ENCODE results near the gene FYN. TPM values are rescaled to one million over a fixed set of nuclear protein-coding genes. Genes with fewer than 3 reads are reported as not detected.

Gene FYN
- total and polyA plus RNA-seq, 9 of the 15 experiments (the other 6 are each of a cell fraction or from before 2014, with no cell fraction given) = 2.9 to 22.1 (median 11.4) TPM

- intact Hi-C loops (cut with micrococcal nuclease) (no loop called here), in situ Hi-C loops (cut with MboI) (no loop called here)
- Histone ChIP-seq H3K36me3 (ENCODE audit: control insufficient read depth, insufficient read depth, low read length) (no peaks in the 10 kb centered on the region; the same call in 2 of the 3 replicates), H3K27me3 (ENCODE audit: control insufficient read depth in 2 of 2, insufficient read depth in 2 of 2, low read length in 2 of 2) (peaks cover 3 to 5% of the 10 kb centered on the region in 2 experiments; a peak in 4 of 5 replicates), H3K27ac (ENCODE audit: extremely low read depth, low read depth, low read length) (no peak overlapping the region), H3K9ac (ENCODE audit: insufficient read depth in 1 of 2, low read depth in 2 of 2, low read length in 2 of 2) (no peak overlapping the region), H3K4me1 (replicated peaks in 1 of 2; ENCODE audit: control insufficient read depth in 2 of 2, insufficient read depth in 2 of 2, low read length in 2 of 2) (no peaks in the 10 kb centered on the region), H2AFZ (ENCODE audit: low read depth, low read length) (no peak overlapping the region), H4K20me1 (replicated peaks; ENCODE audit: control insufficient read depth, insufficient read depth, low read length) (no peaks in the 10 kb centered on the region; the same call in 1 of the 2 replicates), H3K4me2 (ENCODE audit: insufficient read depth, low read length) (no peak overlapping the region), H3K9me1 (ENCODE audit: control insufficient read depth, insufficient read depth, low read length) (no peaks in the 10 kb centered on the region), H3K79me2 (ENCODE audit: control insufficient read depth, insufficient read depth, low read length) (no peaks in the 10 kb centered on the region), H3K4me3 (no peak overlapping the region), H3K9me3 (replicated peaks; ENCODE audit: control insufficient read depth, insufficient read depth, low read depth, low read length) (no peaks in the 10 kb centered on the region)
- TF ChIP-seq SAP30 (IDR thresholded peaks at IDR 0.05; ENCODE audit: borderline replicate concordance, insufficient read depth, low read depth, low read length, poor library complexity, severe bottlenecking) = no peak
- ChIA-PET CTCF (ENCODE audit: low intra/inter-chr PET ratio) (no interaction called here), POLR2A (no interaction called here)
- 15% methylated on average over 6 of the region's 6 CpGs for WGBS (ENCODE audit: insufficient coverage, low coverage, missing lambda C conversion rate)
- DNase-seq (ENCODE audit: extremely low read depth in 1 of 4, low spot score in 3 of 4) (no peak), FAIRE-seq (no peak), ATAC-seq (no peak)
- BruUV-seq (replicated peaks) = no TSS peak
Observed at GRCh38 chr6:111817451-111818120, 55.7 kb downstream of the FYN start.

GRCh38 chr6:111813677-111814310 is 59.5 kb downstream of the FYN start:
- Histone ChIP-seq H3K79me2 (ENCODE audit: control insufficient read depth, insufficient read depth, low read length) (no peaks in the 10 kb centered on the region), H2AFZ (ENCODE audit: low read depth, low read length) (no peak overlapping the region), H3K36me3 (ENCODE audit: control insufficient read depth, insufficient read depth, low read length) (no peaks in the 10 kb centered on the region; the same call in 2 of the 3 replicates), H3K9me1 (ENCODE audit: control insufficient read depth, insufficient read depth, low read length) (no peaks in the 10 kb centered on the region), H3K4me3 (no peak overlapping the region), H3K9me3 (replicated peaks; ENCODE audit: control insufficient read depth, insufficient read depth, low read depth, low read length) (no peaks in the 10 kb centered on the region), H4K20me1 (replicated peaks; ENCODE audit: control insufficient read depth, insufficient read depth, low read length) (no peaks in the 10 kb centered on the region; the same call in 1 of the 2 replicates), H3K27ac (ENCODE audit: extremely low read depth, low read depth, low read length) (no peak overlapping the region), H3K9ac (ENCODE audit: insufficient read depth in 1 of 2, low read depth in 2 of 2, low read length in 2 of 2) (no peak overlapping the region), H3K27me3 (ENCODE audit: control insufficient read depth in 2 of 2, insufficient read depth in 2 of 2, low read length in 2 of 2) (peaks cover 3 to 8% of the 10 kb centered on the region in 2 experiments; a peak in 1 of 5 replicates), H3K4me1 (replicated peaks in 1 of 2; ENCODE audit: control insufficient read depth in 2 of 2, insufficient read depth in 2 of 2, low read length in 2 of 2) (no peaks in the 10 kb centered on the region), H3K4me2 (ENCODE audit: insufficient read depth, low read length) (no peak overlapping the region)
- intact Hi-C loops (cut with micrococcal nuclease) = no loop called here
- CTCF ChIA-PET (ENCODE audit: low intra/inter-chr PET ratio) = no interaction called here
- DNase-seq (ENCODE audit: extremely low read depth in 1 of 4, low spot score in 3 of 4) (no peak), ATAC-seq (no peak), FAIRE-seq (no peak)
- WGBS (ENCODE audit: insufficient coverage, low coverage, missing lambda C conversion rate) = 19% methylated on average over 8 of the region's 8 CpGs
- POLR2A ChIA-PET = interaction anchor here (0.8 kb wide), 1 partner anchor 9 kb away, joined by 6 read pairs; no protein-coding TSS in a partner anchor
- in situ Hi-C loops (cut with MboI) = no loop called here
- no TSS peak for BruUV-seq (replicated peaks)
- TF ChIP-seq ZNF408 (CRISPR knock-in tag; IDR thresholded peaks at IDR 0.05; ENCODE audit: low read depth) = no peak
- no peak for TF ChIP-seq LEF1 (IDR thresholded peaks at IDR 0.05)
- no peak for TF ChIP-seq CREB3 (tag; conservative IDR thresholded peaks at IDR 0.05; ENCODE audit: low read depth)
- TF ChIP-seq ZFX (CRISPR knock-in tag; IDR thresholded peaks at IDR 0.05) = no peak
- TF ChIP-seq CCNT2 (IDR thresholded peaks at IDR 0.05; ENCODE audit: borderline replicate concordance, extremely low read depth, insufficient read length, low read depth, low read length) = no peak
- peak; percentile 41 for TF ChIP-seq RBM25 (IDR thresholded peaks at IDR 0.05; ENCODE audit: low read depth, low read length, severe bottlenecking)

Data from K562 (cell line).